ENCODE measurements around the gene MCTP1. TPM values are rescaled to one million over a fixed set of nuclear protein-coding genes. Genes with fewer than 3 reads are reported as not detected.
"Not testable (repeated sequence)": the region's sequence is repeated elsewhere in the genome, so short reads cannot be mapped to it uniquely, and the experiment has no call there.

The MCTP1 gene
- total RNA-seq, 2 donors from 2014 or later: 6.6 to 11.2 TPM

DNA sequence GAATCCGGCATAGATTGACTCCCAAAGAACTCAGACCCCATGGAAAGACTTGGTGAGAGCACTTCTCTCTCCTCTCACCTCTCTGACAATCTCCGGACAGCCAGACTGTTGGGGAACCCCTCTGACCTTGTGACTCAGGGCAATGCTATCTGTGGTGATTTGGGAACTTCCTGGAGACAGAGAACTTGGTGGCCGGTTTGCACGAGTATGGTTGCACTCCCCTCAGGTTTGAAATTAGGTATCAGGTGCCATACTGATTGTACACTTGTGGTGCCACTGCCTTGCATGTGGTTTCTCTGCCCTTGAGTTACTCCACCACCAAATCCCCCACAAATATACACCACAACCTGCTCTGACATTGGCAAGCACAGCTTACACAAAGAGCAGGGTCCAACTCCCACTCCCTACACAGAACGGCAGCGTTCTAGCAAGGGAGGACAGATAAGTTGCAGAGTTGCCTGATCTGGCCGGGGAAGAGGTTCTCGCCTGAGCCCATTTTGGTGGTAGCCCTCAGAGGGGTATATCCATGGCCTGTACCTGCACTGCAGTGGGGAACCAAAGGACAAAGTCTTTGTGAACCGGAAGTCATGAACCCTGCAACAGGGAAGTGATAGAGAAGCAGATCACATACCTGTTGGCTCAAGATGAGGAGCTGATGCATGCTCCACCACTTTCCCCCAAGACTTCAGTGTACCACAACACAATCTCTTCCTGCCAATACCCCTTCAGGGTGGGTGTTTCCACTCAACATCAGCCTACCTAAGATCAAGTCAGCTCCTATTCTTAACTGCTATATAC, 255.1 kb downstream of the MCTP1 start:
- H3K4me3 Mint-ChIP-seq: no peak overlapping the region
- H3K36me3 Mint-ChIP-seq: no peaks in the 10 kb centered on the region
- H3K27me3 Mint-ChIP-seq: peaks cover 5 to 12% of the 10 kb centered on the region in 2 donors
- DNase-seq (ENCODE audit: low spot score) (no peak), ATAC-seq (peak; percentile 51 to 66)
- no peak overlapping the region for H3K27ac Mint-ChIP-seq
- H3K9me3 Mint-ChIP-seq: peaks cover 8% of the 10 kb centered on the region
- H3K4me1 Mint-ChIP-seq (ENCODE audit: low read depth in 2 of 2): peaks cover 18 to 23% of the 10 kb centered on the region in 2 donors

DNA sequence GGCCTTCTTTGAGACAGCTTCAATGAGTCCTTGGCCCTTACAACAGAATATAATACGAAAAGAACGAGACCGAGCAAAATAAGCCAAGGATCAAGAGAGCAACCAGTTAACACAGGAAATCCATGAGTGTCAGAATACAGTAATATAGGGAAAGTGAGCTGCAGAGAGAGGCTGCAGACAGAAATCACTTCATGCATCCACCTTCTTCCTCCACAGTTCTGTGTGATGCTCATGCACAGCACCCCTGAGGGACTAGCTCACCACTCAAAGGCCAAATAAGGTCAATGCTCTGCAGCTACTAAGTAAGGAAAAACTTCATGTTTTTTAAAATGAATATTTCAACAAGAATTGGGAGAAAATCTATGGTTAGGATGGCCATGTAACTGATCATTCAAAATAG, 257.1 kb downstream of the MCTP1 start:
- peak overlapping the region; percentile 4 to 55 for H3K27ac Mint-ChIP-seq
- peak overlapping the region; percentile 60 for H3K4me3 Mint-ChIP-seq
- peaks cover 21 to 23% of the 10 kb centered on the region in 2 donors for H3K4me1 Mint-ChIP-seq (ENCODE audit: low read depth in 2 of 2)
- H3K9me3 Mint-ChIP-seq: peaks cover 8% of the 10 kb centered on the region
- H3K36me3 Mint-ChIP-seq: no peaks in the 10 kb centered on the region
- ATAC-seq: peak; percentile 69 to 76
- no peak for DNase-seq (ENCODE audit: low spot score)
- H3K27me3 Mint-ChIP-seq: peaks cover 5 to 12% of the 10 kb centered on the region in 2 donors

DNA sequence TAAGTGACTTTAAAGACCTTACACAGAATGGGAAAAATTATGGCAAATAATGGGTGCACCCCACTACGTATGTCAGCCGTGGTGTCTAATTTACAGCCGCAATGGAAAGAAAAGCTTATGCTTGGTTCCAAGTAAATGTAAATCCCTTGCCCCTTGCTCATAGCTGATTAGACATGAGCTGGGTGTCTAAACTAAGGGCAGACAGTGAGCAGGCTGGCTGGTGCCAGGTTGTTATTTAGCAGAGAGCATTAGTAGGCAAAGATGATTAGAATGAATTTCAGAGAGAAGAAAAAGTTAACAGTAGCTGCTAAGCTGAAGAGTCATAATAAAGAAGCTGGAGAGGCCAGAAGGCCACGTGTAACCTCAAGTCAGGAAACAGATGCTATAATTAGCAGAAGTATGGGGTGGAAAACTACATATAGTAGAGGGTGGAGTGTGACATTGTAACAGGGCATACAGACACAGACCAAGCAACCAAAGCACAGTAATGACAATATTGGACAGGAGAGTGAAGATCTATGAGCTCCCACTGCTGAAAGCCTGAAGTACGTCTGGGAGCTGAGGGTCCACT, 257.7 kb downstream of the MCTP1 start:
- Mint-ChIP-seq H3K4me3 (peak overlapping the region; percentile 60), H3K4me1 (ENCODE audit: low read depth in 2 of 2) (peaks cover 21 to 23% of the 10 kb centered on the region in 2 donors), H3K27ac (peak overlapping the region; percentile 4 to 55), H3K27me3 (peaks cover 5 to 7% of the 10 kb centered on the region in 2 donors), H3K9me3 (peaks cover 6% of the 10 kb centered on the region), H3K36me3 (peaks cover 4% of the 10 kb centered on the region)
- ATAC-seq (peak; percentile 70 to 74), DNase-seq (ENCODE audit: low spot score) (no peak)

DNA sequence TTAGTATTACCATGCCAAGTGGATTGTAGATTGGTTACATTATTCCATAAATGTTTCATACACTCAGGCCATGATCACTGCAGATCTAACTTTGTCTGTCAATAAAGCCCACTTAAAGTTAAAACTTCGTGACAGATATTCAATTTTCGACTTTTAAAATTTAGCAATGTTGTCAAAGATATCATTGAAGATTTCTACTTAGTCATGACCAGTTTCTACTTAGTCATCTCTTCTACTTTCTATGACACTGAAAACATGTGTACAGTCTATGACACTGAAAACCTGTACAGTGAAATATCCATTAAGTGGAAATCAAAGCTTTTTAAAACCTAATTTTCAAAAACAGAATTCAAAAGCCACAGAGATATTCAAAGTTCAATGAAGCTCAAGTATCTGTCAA, 258.2 kb downstream of the MCTP1 start:
- Mint-ChIP-seq H3K4me3 (peak overlapping the region; percentile 60), H3K27me3 (peaks cover 5 to 7% of the 10 kb centered on the region in 2 donors), H3K4me1 (ENCODE audit: low read depth in 2 of 2) (peaks cover 21 to 23% of the 10 kb centered on the region in 2 donors), H3K36me3 (peaks cover 4% of the 10 kb centered on the region), H3K9me3 (peaks cover 5% of the 10 kb centered on the region), H3K27ac (peak overlapping the region; percentile 4 to 55)
- DNase-seq (ENCODE audit: low spot score): no peak
- ATAC-seq: no peak

DNA sequence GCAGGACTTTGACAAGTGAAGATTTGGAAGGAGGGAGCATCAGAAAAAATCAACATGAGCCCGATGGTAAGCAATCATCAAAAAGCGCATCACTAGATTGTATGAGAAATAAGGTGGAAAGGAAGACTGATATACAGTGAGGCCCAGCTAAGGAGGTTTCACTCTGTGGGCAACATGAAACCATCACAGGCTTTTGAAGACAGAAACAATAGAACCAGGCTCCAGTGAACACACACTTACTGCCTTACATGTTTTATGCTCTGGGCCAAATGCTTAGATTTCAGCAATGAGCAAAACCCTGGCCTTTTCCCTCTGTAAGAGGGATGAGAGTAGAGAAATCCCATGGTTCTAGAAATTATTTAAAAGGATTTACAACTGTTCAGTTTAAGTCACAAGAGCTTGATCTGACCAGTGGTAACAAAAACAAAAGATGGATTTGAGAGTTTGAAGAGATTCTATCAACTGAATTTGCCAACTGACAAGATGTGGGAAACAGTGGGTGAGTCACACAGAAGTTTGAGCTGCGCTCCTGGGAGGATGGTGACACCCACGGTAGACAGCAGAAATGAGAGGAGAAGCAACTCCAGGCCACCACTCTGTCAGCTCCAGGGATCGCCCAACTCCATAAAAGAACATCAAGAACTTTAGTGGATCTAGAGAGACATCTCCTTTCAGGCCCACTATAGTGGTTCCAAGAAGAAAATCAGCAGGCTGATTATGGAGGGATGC, 261.8 kb downstream of the MCTP1 start:
- Mint-ChIP-seq H3K27ac (no peak overlapping the region), H3K36me3 (peaks cover 4% of the 10 kb centered on the region), H3K9me3 (peaks cover 3% of the 10 kb centered on the region), H3K4me1 (ENCODE audit: low read depth in 2 of 2) (peaks cover 18 to 29% of the 10 kb centered on the region in 2 donors), H3K27me3 (no peaks in the 10 kb centered on the region), H3K4me3 (no peak overlapping the region)
- ATAC-seq (no peak), DNase-seq (ENCODE audit: low spot score) (no peak)

DNA sequence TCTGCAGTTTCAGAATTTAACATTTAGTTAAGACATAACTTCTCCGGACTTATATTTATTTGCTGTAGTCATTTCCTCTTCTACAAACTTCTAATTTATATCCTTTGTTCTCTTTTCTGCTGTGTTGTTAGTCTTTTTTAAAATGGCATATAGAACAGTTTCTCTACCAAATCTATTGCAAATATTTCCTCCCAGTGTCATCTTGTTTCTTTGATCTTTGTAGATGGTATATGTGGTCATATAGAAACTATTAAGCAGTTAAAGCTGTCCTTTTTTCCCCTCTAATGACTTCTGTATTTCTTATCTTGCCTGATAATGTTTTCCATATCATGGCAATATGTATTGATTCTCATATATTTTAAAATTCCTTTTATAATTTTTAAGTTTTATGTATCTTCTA, 264.5 kb downstream of the MCTP1 start:
- Mint-ChIP-seq H3K9me3 (peaks cover 3% of the 10 kb centered on the region), H3K27me3 (no peaks in the 10 kb centered on the region), H3K36me3 (peaks cover 4% of the 10 kb centered on the region), H3K4me1 (ENCODE audit: low read depth in 2 of 2) (peaks cover 6 to 11% of the 10 kb centered on the region in 2 donors), H3K4me3 (no peak overlapping the region), H3K27ac (no peak overlapping the region)
- ATAC-seq (no peak), DNase-seq (ENCODE audit: low spot score) (no peak)

DNA sequence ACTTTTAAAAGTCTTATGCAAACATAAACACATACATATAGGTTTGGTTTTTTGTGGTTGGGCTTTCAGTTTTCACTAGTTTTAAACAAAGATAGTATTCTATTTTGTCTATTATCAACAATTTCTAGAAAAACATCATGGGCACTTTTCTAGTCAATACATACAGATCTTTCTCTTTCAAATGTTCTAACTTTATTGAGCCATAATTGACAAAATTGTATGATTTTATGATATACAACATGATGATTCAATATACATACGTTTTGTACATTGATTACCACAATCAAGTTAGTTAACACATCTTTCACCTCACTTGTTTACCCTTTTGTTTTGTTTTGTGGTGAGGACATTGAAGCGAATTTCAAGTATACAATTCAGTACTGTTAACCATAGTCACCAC, 265.9 kb downstream of the MCTP1 start:
- Mint-ChIP-seq H3K4me1 (ENCODE audit: low read depth in 2 of 2) (peaks cover 6 to 11% of the 10 kb centered on the region in 2 donors), H3K27ac (no peak overlapping the region), H3K9me3 (peaks cover 3% of the 10 kb centered on the region), H3K4me3 (no peak overlapping the region), H3K36me3 (peaks cover 4% of the 10 kb centered on the region), H3K27me3 (no peaks in the 10 kb centered on the region)
- ATAC-seq (peak in 1 of 2 donors; percentile 46), DNase-seq (ENCODE audit: low spot score) (no peak)

DNA sequence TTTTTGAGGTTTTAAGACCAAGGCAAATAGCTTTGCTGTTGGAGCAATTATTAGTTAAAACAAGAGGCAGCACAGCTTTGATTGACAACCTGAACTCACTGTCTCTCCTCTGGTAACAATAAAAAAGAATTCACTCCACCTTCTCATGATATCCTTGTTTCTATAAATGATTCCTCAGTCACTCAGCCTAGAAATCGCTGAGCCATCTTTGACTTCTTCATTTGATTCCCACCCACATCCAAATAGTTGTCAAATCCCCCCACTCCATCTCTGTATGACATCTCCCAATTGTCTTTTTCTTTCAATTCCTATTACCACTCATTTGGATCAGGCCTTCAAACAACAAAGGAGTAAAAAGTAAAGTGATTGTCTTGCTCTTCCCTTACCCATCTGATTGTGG, 266.4 kb downstream of the MCTP1 start:
- ATAC-seq (no peak), DNase-seq (ENCODE audit: low spot score) (no peak)
- Mint-ChIP-seq H3K9me3 (peaks cover 3% of the 10 kb centered on the region), H3K4me3 (no peak overlapping the region), H3K27me3 (no peaks in the 10 kb centered on the region), H3K36me3 (peaks cover 4% of the 10 kb centered on the region), H3K27ac (no peak overlapping the region), H3K4me1 (ENCODE audit: low read depth in 2 of 2) (peaks cover 6 to 11% of the 10 kb centered on the region in 2 donors)

DNA sequence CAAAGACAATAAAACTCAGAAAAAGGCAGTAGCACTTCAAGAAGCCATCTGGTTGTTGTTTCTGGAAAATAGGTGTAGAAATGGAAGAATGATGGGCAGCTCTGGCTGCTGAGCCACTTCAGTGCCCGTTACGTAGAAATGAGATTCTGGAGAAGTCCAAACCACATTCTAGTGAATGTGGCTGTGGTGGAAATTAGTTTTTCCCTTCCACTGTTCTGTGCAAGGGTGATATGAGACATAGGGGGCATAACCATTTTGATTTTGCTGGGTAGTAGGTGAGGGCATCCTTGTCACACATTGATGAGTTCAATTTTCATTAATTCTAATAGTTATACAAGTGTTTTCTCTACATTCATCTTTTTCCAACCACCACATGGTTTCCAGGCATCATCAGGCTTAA, 275.1 kb downstream of the MCTP1 start:
- peaks cover 15% of the 10 kb centered on the region for H3K9me3 Mint-ChIP-seq
- H3K4me1 Mint-ChIP-seq (ENCODE audit: low read depth in 2 of 2): peaks cover 0 to 9% of the 10 kb centered on the region in 2 donors
- DNase-seq (ENCODE audit: low spot score) (no peak), ATAC-seq (no peak)
- H3K27ac Mint-ChIP-seq: no peak overlapping the region
- H3K4me3 Mint-ChIP-seq: no peak overlapping the region
- H3K36me3 Mint-ChIP-seq: no peaks in the 10 kb centered on the region
- peaks cover 0 to 4% of the 10 kb centered on the region in 2 donors for H3K27me3 Mint-ChIP-seq

DNA sequence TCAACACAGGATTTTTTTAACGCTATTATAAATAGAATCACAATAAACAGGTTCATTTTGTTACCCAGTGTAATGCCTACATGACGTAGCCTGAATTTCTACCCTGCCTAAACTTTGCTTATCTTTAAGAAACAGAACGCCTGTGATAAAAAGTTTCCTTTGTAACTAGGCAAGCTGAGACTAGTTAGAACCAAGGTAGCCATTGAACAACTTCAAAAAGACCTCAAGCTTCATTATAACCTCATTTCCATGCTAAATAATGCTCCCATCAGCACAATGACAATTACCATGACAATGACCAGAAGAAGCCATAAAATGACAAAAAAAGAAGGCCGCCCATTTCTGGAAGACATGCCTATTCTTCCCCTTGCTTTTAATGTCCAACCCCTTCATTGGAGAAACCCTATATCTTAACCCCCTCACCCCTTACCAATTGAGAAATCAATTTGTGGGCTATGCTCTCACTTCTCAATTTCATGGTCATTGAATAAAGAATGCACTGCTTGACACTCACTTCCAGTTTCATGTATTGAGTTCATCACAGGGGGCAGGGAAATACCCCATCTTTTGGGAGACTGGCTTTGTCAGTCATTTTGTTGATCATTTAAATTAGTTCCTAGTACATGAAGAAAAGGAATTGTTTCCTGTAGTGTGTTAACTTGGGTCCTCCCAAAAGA, 276.8 kb downstream of the MCTP1 start:
- ATAC-seq (no peak), DNase-seq (ENCODE audit: low spot score) (no peak)
- Mint-ChIP-seq H3K36me3 (peaks cover 9% of the 10 kb centered on the region), H3K4me3 (no peak overlapping the region), H3K4me1 (ENCODE audit: low read depth in 2 of 2) (peaks cover 0 to 9% of the 10 kb centered on the region in 2 donors), H3K27ac (peak overlapping the region in 1 of 2 donors; percentile 17), H3K27me3 (peaks cover 0 to 4% of the 10 kb centered on the region in 2 donors), H3K9me3 (peaks cover 21% of the 10 kb centered on the region)

DNA sequence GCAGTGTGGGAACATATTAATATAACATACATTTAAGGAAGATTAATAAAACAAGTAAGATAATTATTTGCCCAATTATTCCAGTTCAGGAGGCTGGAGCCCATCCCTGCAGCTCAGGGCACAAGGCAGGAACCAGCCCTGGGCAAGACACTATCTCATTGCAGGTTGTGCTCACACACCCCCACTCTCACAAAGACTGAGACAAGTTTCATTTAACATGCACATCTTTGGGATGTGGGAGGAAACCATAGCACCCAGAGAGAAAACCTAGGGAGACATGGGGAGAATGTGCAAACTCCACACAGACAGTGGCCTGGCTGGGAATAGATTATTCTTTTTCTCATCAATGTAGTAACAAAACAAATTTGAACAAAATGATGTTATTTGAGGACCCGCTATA, 279.1 kb downstream of the MCTP1 start:
- ATAC-seq (no peak), DNase-seq (ENCODE audit: low spot score) (no peak)
- Mint-ChIP-seq H3K4me3 (no peak overlapping the region), H3K36me3 (peaks cover 9% of the 10 kb centered on the region), H3K27me3 (peaks cover 0 to 4% of the 10 kb centered on the region in 2 donors), H3K27ac (no peak overlapping the region), H3K4me1 (ENCODE audit: low read depth in 2 of 2) (peaks cover 0 to 9% of the 10 kb centered on the region in 2 donors), H3K9me3 (peaks cover 16% of the 10 kb centered on the region)

DNA sequence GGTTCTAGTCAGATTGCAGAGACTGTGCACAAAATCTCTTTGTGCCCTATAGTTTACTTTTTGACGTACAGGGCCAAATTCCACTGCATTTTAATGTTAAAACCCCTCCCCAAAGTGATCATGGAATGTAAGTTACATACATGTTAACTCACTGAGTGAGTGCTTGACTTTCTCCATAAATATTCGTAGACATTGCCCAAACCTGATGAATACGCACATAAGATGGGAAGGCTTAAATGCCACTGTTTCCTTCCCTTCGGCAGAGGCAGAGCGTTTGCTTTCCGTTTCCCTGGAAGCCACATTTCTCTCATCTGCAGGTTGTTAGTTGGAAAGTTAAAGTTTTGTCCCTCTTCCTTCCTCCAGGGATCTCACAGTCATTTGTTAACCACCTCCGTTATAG, 286.2 kb downstream of the MCTP1 start:
- no peak for DNase-seq (ENCODE audit: low spot score)
- no peak for ATAC-seq
- Mint-ChIP-seq H3K4me3 (no peak overlapping the region), H3K36me3 (peaks cover 3% of the 10 kb centered on the region), H3K9me3 (peaks cover 1% of the 10 kb centered on the region), H3K27me3 (no peaks in the 10 kb centered on the region), H3K4me1 (ENCODE audit: low read depth in 2 of 2) (no peaks in the 10 kb centered on the region), H3K27ac (no peak overlapping the region)

DNA sequence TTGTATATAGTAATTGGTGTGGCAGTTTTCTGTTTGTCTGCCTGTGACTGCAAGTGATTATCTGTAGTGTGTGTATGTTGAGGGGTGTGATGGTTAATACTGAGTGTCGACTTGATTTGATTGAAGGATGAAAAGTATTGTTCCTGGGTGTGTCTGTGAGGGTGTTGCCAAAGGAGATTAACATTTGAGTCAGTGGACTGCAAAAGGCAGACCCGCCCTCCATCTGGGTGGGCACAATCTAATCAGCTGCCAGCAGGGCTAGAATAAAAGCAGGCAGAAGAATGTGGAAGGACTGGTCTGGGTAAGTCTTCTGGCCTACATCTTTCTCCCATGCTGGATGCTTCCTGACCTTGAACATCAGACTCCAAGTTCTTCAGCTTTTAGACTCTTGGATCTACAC, 290.4 kb downstream of the MCTP1 start:
- not testable (repeated sequence) for H3K4me3 Mint-ChIP-seq; H3K27me3 Mint-ChIP-seq; H3K9me3 Mint-ChIP-seq; ATAC-seq; H3K4me1 Mint-ChIP-seq (ENCODE audit: low read depth in 2 of 2); DNase-seq (ENCODE audit: low spot score); H3K36me3 Mint-ChIP-seq; H3K27ac Mint-ChIP-seq
